OCI-LY3 (cell line): Measurements from ENCODE around the gene VGLL2.

Experiments used
- H2AFZ ChIP-seq: fragments of 200-600, 300-600 bp; shearing (Covaris generic); 2 replicates; pipeline ENCODE4 v1.6.0; 2014; ENCODE audit warnings: antibody characterized with exemption, low read depth, low read length
- H3K27ac ChIP-seq: fragments of 200-600, 300-600 bp; sonication (generic); 2 replicates; pipeline ENCODE4 v1.5.1; 2014; ENCODE audit warnings: mild to moderate bottlenecking, low read length, moderate library complexity, mixed read lengths
- H3K27me3 ChIP-seq: fragments of 200-600, 300-600 bp; sonication (generic); 2 replicates; pipeline ENCODE4 v1.6.1; 2014; ENCODE audit warnings: low read depth, low read length, mixed read lengths
- H3K36me3 ChIP-seq: fragments of 200-600, 300-600 bp; sonication (generic); replicated peaks from 2 replicates; pipeline ENCODE3; 2014; ENCODE audit warnings: low read depth, low read length, mixed read lengths
- H3K4me1 ChIP-seq: fragments of 300-600, 200-600 bp; sonication (generic); 2 replicates; pipeline ENCODE4 v1.6.1; 2014; ENCODE audit warnings: low read length, mixed read lengths
- H3K4me2 ChIP-seq: fragments of 200-600, 300-600 bp; sonication (generic); 2 replicates; pipeline ENCODE4 v1.6.1; 2014; ENCODE audit warnings: low read length, mixed read lengths
- H3K4me3 ChIP-seq: fragments of 300-600, 200-600 bp; sonication (generic); 2 replicates; pipeline ENCODE4 v1.5.1; 2014; ENCODE audit warnings: antibody characterized with exemption, mild to moderate bottlenecking, low read length, moderate library complexity
- H3K79me2 ChIP-seq: fragments of 300-600, 200-600 bp; shearing (Covaris generic); 2 replicates; pipeline ENCODE4 v1.6.1; 2014; ENCODE audit warnings: mild to moderate bottlenecking, low read length, mixed read lengths
- H3K9ac ChIP-seq: fragments of 300-600, 200-600 bp; shearing (Covaris generic); 2 replicates; pipeline ENCODE4 v1.6.0; 2014; ENCODE audit warnings: mild to moderate bottlenecking, low read length, moderate library complexity
- H3K9me3 ChIP-seq: fragments of 200-600, 300-600 bp; shearing (Covaris generic); 2 replicates; pipeline ENCODE4 v1.6.1; 2014; ENCODE audit warnings: low read length, mixed read lengths; ENCODE audit not compliant: insufficient read depth
- H4K20me1 ChIP-seq: fragments of 200-600, 300-600 bp; sonication (generic); 2 replicates; pipeline ENCODE4 v1.6.1; 2016; ENCODE audit warnings: low read length, mixed read lengths; ENCODE audit not compliant: insufficient read depth
- EZH2phosphoT487 ChIP-seq: fragments of 200-600 bp; shearing (Covaris generic); IDR thresholded peaks from 2 replicates; pipeline ENCODE4 v1.6.1; 2018; ENCODE audit warnings: antibody characterized with exemption, mixed run types, low read depth
- TF ChIP-seq, protein P1 (sequence below): fragments of 200-600, 300-600 bp; sonication (generic); IDR thresholded peaks from 2 replicates; pipeline ENCODE4 v1.5.1; 2014; ENCODE audit warnings: antibody characterized with exemption, low read length, low read depth

The VGLL2 gene

DNA sequence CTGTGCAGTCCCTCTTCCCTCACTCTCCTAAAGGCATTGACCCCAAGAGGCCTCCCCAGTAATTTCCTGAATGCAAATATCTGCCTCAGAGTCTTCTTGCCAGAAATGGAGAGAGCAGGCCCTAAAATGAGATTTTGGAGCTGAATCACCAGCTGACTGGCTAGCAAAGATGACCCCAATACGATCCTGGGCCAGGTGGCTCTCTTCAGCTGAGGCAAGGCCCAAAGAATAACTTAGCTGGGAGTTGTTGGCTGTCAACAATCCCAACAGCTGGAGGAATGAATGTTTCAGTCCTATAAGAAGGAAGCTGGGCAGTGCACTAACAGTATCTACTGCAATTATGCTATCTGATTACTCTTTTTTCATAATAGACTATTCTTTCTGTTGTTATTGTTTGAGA, 37.2 kb upstream of the VGLL2 start:
- Histone ChIP-seq H3K27ac (no peak overlapping the region), H2AFZ (no peak overlapping the region), H3K36me3 (no peaks in the 10 kb centered on the region), H3K9me3 (no peaks in the 10 kb centered on the region), H3K4me3 (no peak overlapping the region), H3K4me1 (no peaks in the 10 kb centered on the region), H3K9ac (no peak overlapping the region), H3K79me2 (no peaks in the 10 kb centered on the region), H3K4me2 (no peak overlapping the region), H3K27me3 (no peaks in the 10 kb centered on the region), H4K20me1 (no peaks in the 10 kb centered on the region)
- TF ChIP-seq, protein P1, sequence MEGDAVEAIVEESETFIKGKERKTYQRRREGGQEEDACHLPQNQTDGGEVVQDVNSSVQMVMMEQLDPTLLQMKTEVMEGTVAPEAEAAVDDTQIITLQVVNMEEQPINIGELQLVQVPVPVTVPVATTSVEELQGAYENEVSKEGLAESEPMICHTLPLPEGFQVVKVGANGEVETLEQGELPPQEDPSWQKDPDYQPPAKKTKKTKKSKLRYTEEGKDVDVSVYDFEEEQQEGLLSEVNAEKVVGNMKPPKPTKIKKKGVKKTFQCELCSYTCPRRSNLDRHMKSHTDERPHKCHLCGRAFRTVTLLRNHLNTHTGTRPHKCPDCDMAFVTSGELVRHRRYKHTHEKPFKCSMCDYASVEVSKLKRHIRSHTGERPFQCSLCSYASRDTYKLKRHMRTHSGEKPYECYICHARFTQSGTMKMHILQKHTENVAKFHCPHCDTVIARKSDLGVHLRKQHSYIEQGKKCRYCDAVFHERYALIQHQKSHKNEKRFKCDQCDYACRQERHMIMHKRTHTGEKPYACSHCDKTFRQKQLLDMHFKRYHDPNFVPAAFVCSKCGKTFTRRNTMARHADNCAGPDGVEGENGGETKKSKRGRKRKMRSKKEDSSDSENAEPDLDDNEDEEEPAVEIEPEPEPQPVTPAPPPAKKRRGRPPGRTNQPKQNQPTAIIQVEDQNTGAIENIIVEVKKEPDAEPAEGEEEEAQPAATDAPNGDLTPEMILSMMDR, result no peak
- no peak for TF ChIP-seq EZH2phosphoT487

DNA sequence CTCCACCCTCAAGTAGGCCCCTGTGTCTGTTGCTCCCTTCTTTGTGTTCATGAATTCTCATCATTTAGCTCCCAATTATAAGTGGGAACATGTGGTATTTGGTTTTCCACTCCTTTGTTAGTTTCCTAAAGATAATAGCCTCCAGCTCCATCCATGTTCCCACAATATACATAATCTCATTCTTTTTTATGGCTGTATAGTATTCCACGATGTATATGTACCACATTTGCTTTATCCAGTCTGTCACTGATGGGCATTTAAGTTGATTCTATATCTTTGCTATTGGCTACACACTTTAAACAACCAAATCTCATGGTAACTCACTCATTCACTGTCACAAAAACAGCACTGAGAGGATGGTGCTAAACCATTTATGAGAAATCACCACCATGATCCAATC, 35.5 kb upstream of the VGLL2 start:
- Histone ChIP-seq H3K36me3 (no peaks in the 10 kb centered on the region), H3K9ac (no peak overlapping the region), H3K4me3 (no peak overlapping the region), H3K27me3 (no peaks in the 10 kb centered on the region), H3K9me3 (no peaks in the 10 kb centered on the region), H3K4me2 (no peak overlapping the region), H2AFZ (no peak overlapping the region), H3K27ac (no peak overlapping the region), H4K20me1 (no peaks in the 10 kb centered on the region), H3K79me2 (no peaks in the 10 kb centered on the region), H3K4me1 (no peaks in the 10 kb centered on the region)
- no peak for TF ChIP-seq EZH2phosphoT487
- TF ChIP-seq, protein P1, result no peak

DNA sequence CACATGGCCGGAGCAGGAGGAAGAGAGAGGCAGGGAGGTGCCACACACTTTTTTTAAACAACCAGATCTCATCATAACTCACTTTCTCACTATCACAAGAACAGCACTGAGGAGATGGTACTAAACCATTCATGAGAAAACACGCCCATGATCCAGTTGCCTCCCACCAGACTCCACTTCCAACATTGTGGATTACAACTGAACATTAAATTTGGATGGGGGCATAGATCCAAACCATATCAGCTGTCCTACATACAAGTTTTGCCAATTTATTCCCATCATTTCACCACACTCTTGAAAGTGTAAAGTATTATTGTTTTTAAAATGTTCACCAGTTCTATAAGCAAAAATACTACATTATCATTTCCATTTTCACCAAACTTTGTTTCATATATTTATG, 33.9 kb upstream of the VGLL2 start:
- Histone ChIP-seq H2AFZ (no peak overlapping the region), H3K79me2 (no peaks in the 10 kb centered on the region), H3K27ac (no peak overlapping the region), H3K36me3 (no peaks in the 10 kb centered on the region), H3K4me3 (no peak overlapping the region), H3K27me3 (no peaks in the 10 kb centered on the region), H4K20me1 (no peaks in the 10 kb centered on the region), H3K9me3 (no peaks in the 10 kb centered on the region), H3K4me1 (no peaks in the 10 kb centered on the region), H3K9ac (no peak overlapping the region), H3K4me2 (no peak overlapping the region)
- TF ChIP-seq, protein P1, result no peak
- no peak for TF ChIP-seq EZH2phosphoT487

DNA sequence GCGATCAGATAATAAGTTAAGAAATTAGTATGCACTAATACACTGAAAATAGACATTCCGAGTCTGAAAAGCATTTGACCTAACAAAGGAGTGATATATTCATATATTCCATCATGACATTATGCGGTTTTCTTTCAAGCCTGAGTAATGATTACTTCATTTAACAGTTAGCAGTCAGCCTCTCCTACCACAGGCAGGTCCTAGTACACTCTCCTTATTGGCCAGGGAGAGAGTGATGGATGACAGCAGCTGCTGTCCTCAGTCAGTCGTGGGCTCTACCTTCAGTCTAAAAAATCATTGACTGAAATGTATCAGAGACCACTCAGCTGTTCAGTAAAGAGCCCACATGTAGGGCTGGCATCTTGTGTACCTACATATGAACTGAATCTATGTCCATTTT, 33.2 kb upstream of the VGLL2 start:
- H3K4me3 ChIP-seq, result no peak overlapping the region
- H3K9me3 ChIP-seq, result no peaks in the 10 kb centered on the region

More for the DNA sequence above, 33.2 kb upstream of the VGLL2 start:
- Histone ChIP-seq H2AFZ (no peak overlapping the region), H3K27ac (no peak overlapping the region), H3K9ac (no peak overlapping the region), H3K4me2 (no peak overlapping the region), H4K20me1 (no peaks in the 10 kb centered on the region), H3K79me2 (no peaks in the 10 kb centered on the region), H3K36me3 (no peaks in the 10 kb centered on the region), H3K27me3 (no peaks in the 10 kb centered on the region), H3K4me1 (no peaks in the 10 kb centered on the region)
- TF ChIP-seq, protein P1, result no peak
- TF ChIP-seq EZH2phosphoT487, result no peak
